Smooth muscle cell (in vitro differentiated cells): ENCODE data around the gene ICE1. TPM values are rescaled to one million over a fixed set of nuclear protein-coding genes. Genes with fewer than 3 reads are reported as not detected.

Source experiments
- DNase-seq: peaks from one replicate; lab custom pipeline; 2025; ENCODE audit not compliant: unreplicated experiment; lab: John Stamatoyannopoulos, UW
- H2AFZ ChIP-seq: fragments of 200-600 bp; sonication (generic); 2 replicates; pipeline ENCODE4 v1.6.0; 2016; ENCODE audit warnings: antibody characterized with exemption, low read depth, mild to moderate bottlenecking
- H3F3A ChIP-seq: fragments of 200-600 bp; sonication (generic); 2 replicates; pipeline ENCODE4 v1.6.0; 2017; ENCODE audit warnings: antibody characterized with exemption, low read depth
- H3K27ac ChIP-seq: fragments of 200-600 bp; sonication (generic); 2 replicates; pipeline ENCODE4 v1.5.1; 2016; ENCODE audit warnings: low read depth, mild to moderate bottlenecking
- H3K27me3 ChIP-seq: fragments of 200-600 bp; sonication (generic); 2 replicates; pipeline ENCODE4 v1.6.1; 2016; ENCODE audit warnings: low read depth, mild to moderate bottlenecking
- H3K36me3 ChIP-seq: fragments of 200-600 bp; sonication (generic); 2 replicates; pipeline ENCODE4 v1.5.1; 2016; ENCODE audit warnings: low read depth
- H3K4me1 ChIP-seq: fragments of 200-600 bp; sonication (generic); 2 replicates; pipeline ENCODE4 v1.5.1; 2016; ENCODE audit warnings: low read depth
- H3K4me2 ChIP-seq: fragments of 200-600 bp; sonication (generic); 2 replicates; pipeline ENCODE4 v1.6.0; 2016; ENCODE audit warnings: mild to moderate bottlenecking
- H3K4me3 ChIP-seq: fragments of 200-600 bp; sonication (generic); 2 replicates; pipeline ENCODE4 v1.5.1; 2016; ENCODE audit warnings: mild to moderate bottlenecking
- H3K79me2 ChIP-seq: fragments of 200-600 bp; sonication (generic); 2 replicates; pipeline ENCODE4 v1.6.0; 2016; ENCODE audit warnings: low read depth, mild to moderate bottlenecking
- H3K9ac ChIP-seq: fragments of 200-600 bp; sonication (generic); 2 replicates; pipeline ENCODE4 v1.6.0; 2016; ENCODE audit warnings: low read depth
- H3K9me3 ChIP-seq: fragments of 200-600 bp; sonication (generic); replicated peaks from 2 replicates; pipeline ENCODE4 v1.5.1; 2016; ENCODE audit warnings: low read depth
- H4K20me1 ChIP-seq: fragments of 200-600 bp; sonication (generic); 2 replicates; pipeline ENCODE4 v1.6.0; 2016; ENCODE audit warnings: low read depth
- CTCF ChIP-seq: fragments of 200-600 bp; sonication (generic); IDR thresholded peaks from 2 replicates; pipeline ENCODE4 v1.5.1; 2017; ENCODE audit warnings: borderline replicate concordance, mild to moderate bottlenecking, antibody characterized with exemption; ENCODE audit not compliant: insufficient read depth, poor library complexity, severe bottlenecking
- WGBS: methylation state at CpG from one replicate; pipeline ENCODE4 v1.1.7; 2016; ENCODE audit warnings: low lambda C conversion rate; 5-methylcytosine and 5-hydroxymethylcytosine counted together
- polyA plus RNA-seq: library from polyadenylated mRNA; unstranded; fragments of >200 nt; fragmentation: Nextera tagmentation; extraction: Ambion mirVana; gene quantifications from 2 replicates; pipeline ENCODE4 v1.2.1, GENCODE V29; 2016
- total RNA-seq: library from RNA; depleted of rRNA; stranded (reverse); fragments of >200 nt; gene quantifications from 2 replicates; pipeline ENCODE4 v1.2.3, GENCODE V29; 2014

The ICE1 gene
- total and polyA plus RNA-seq, 2 experiments from 2014 or later, result 10.2 to 25.4 TPM

- Histone ChIP-seq H2AFZ (no peak overlapping the region), H3K79me2 (peaks cover 60% of the 10 kb centered on the region), H4K20me1 (peaks cover 53% of the 10 kb centered on the region), H3K4me2 (peak overlapping the region; percentile 96), H3F3A (peaks cover 13% of the 10 kb centered on the region), H3K27ac (no peak overlapping the region), H3K9ac (peak overlapping the region; percentile 97), H3K27me3 (no peaks in the 10 kb centered on the region), H3K4me1 (peaks cover 12% of the 10 kb centered on the region), H3K36me3 (no peaks in the 10 kb centered on the region), H3K9me3 (no peaks in the 10 kb centered on the region), H3K4me3 (peak overlapping the region; percentile 99)
- DNase-seq, result no peak
- no peak for TF ChIP-seq CTCF
- WGBS, result 65% methylated on average over 7 of the region's 7 CpGs
Measured at GRCh38 chr5:5423586-5423985, 1.1 kb downstream of the ICE1 start.

- WGBS, result 84% methylated on average over 2 of the region's 2 CpGs
- Histone ChIP-seq H3K27ac (no peak overlapping the region), H3K9me3 (no peaks in the 10 kb centered on the region), H3K4me3 (no peak overlapping the region), H3K9ac (no peak overlapping the region), H4K20me1 (peaks cover 65% of the 10 kb centered on the region), H2AFZ (no peak overlapping the region), H3F3A (peaks cover 10% of the 10 kb centered on the region), H3K4me2 (peak overlapping the region; percentile 96), H3K27me3 (no peaks in the 10 kb centered on the region), H3K4me1 (peaks cover 8% of the 10 kb centered on the region), H3K79me2 (peaks cover 72% of the 10 kb centered on the region), H3K36me3 (no peaks in the 10 kb centered on the region)
- TF ChIP-seq CTCF, result no peak
- DNase-seq, result no peak
Measured at GRCh38 chr5:5424736-5425135, 2.3 kb downstream of the ICE1 start.

GRCh38 chr5:5430136-5430535 lies 7.7 kb downstream of the ICE1 start:
- no peak overlapping the region for H3K4me2 ChIP-seq
- no peaks in the 10 kb centered on the region for H3K9me3 ChIP-seq
- H2AFZ ChIP-seq, result no peak overlapping the region
- no peaks in the 10 kb centered on the region for H3K27me3 ChIP-seq
- H3K4me3 ChIP-seq, result no peak overlapping the region
- WGBS, result 94% methylated on average over 3 of the region's 3 CpGs
- H4K20me1 ChIP-seq, result peaks cover 99% of the 10 kb centered on the region
- no peak for DNase-seq
- no peaks in the 10 kb centered on the region for H3F3A ChIP-seq
- no peaks in the 10 kb centered on the region for H3K4me1 ChIP-seq
- no peak overlapping the region for H3K27ac ChIP-seq
- H3K9ac ChIP-seq, result no peak overlapping the region
- no peak for TF ChIP-seq CTCF
- H3K36me3 ChIP-seq, result no peaks in the 10 kb centered on the region
- peaks cover 99% of the 10 kb centered on the region for H3K79me2 ChIP-seq

- Histone ChIP-seq H3K27me3 (no peaks in the 10 kb centered on the region), H2AFZ (no peak overlapping the region), H3K36me3 (no peaks in the 10 kb centered on the region), H3K4me2 (peak overlapping the region; percentile 23), H3K9ac (no peak overlapping the region), H3K79me2 (peaks cover 98% of the 10 kb centered on the region), H3K9me3 (no peaks in the 10 kb centered on the region), H3K4me1 (no peaks in the 10 kb centered on the region), H3K27ac (peak overlapping the region; percentile 20), H3F3A (no peaks in the 10 kb centered on the region), H4K20me1 (peaks cover 98% of the 10 kb centered on the region), H3K4me3 (no peak overlapping the region)
- no peak for TF ChIP-seq CTCF
- DNase-seq, result no peak
- 85% methylated on average over 4 of the region's 4 CpGs for WGBS
Measured at GRCh38 chr5:5432020-5432707, 9.7 kb downstream of the ICE1 start.
